B cell (primary cell): Measurements from ENCODE around the gene GTPBP4. TPM values are rescaled to one million over a fixed set of nuclear protein-coding genes. Genes with fewer than 3 reads are reported as not detected.

Source experiments
- ATAC-seq: fragments of 200-7000 bp; cut with Tn5 transposase; one replicate; pipeline ENCODE4 v1.10.0; 2021; ENCODE audit warnings: low read depth, mild to moderate bottlenecking, moderate number of reproducible peaks, moderate library complexity
- CTCF ChIA-PET: fragments of 350-600 bp; sonication (Branson Sonifier 250); formaldehyde crosslinking; loops from one replicate; lab custom pipeline; 2021; ENCODE audit warnings: antibody characterized with exemption, inconsistent platforms; lab: Charles Lee
- POLR2A ChIA-PET: fragments of 350-600 bp; sonication (Branson Sonifier 250); formaldehyde crosslinking; loops from one replicate; lab custom pipeline; 2021; ENCODE audit warnings: antibody characterized with exemption; lab: Charles Lee
- DNase-seq: peaks from one replicate; pipeline ENCODE4 v3.0.0; 2013
- H2AFZ ChIP-seq: 2 replicates; pipeline ENCODE4 v1.6.1; 2012; ENCODE audit warnings: mild to moderate bottlenecking, low read depth, low read length; ENCODE audit not compliant: insufficient read depth, poor library complexity, severe bottlenecking
- H3K27ac ChIP-seq, 2 donors: 1 replicate in 1 of 2; 2 replicates in 1 of 2; pipeline ENCODE4 v1.5.1; 2012 to 2013; ENCODE audit warnings: low read length in 2 of 2, mild to moderate bottlenecking in 2 of 2, moderate library complexity in 1 of 2
- H3K27me3 ChIP-seq, 4 experiments: fragments of 200-600 bp in 1 of 4; sonication (generic) in 1 of 4; replicated peaks in 1 of 4; 1 replicate in 2 of 4; 2 replicates in 2 of 4; pipeline versions ENCODE4 v1.6.1 to v1.7.0; 2013 to 2016; ENCODE audit warnings: low read length in 3 of 4, mild to moderate bottlenecking in 2 of 4, mixed read lengths in 1 of 4, moderate library complexity in 1 of 4; ENCODE audit not compliant: insufficient read depth in 4 of 4, control insufficient read depth in 3 of 4; ENCODE audit errors: control extremely low read depth in 1 of 4
- H3K36me3 ChIP-seq, 2 experiments: replicated peaks in 1 of 2; 1 replicate in 1 of 2; 2 replicates in 1 of 2; pipeline versions ENCODE4 v1.6.1 to v1.7.1; 2013; ENCODE audit warnings: low read length in 1 of 2; ENCODE audit not compliant: insufficient read depth in 2 of 2, control insufficient read depth in 1 of 2; ENCODE audit errors: control extremely low read depth in 1 of 2, extremely low read depth in 1 of 2
- H3K4me1 ChIP-seq, 2 donors: fragments of 200-600 bp in 1 of 2; sonication (generic) in 1 of 2; 1 replicate in 1 of 2; 2 replicates in 1 of 2; pipeline versions ENCODE4 v1.5.1 to v1.6.1; 2013 to 2017; ENCODE audit warnings: low read length in 2 of 2; ENCODE audit not compliant: control insufficient read depth in 2 of 2, insufficient read depth in 2 of 2
- H3K4me2 ChIP-seq: replicated peaks from 2 replicates; pipeline ENCODE3; 2012; ENCODE audit warnings: mild to moderate bottlenecking, low read depth, low read length; ENCODE audit not compliant: poor library complexity, severe bottlenecking
- H3K4me3 ChIP-seq, 5 experiments: fragments of 200-600 bp in 1 of 5; sonication (generic) in 1 of 5; 1 replicate in 3 of 5; 2 replicates in 2 of 5; pipeline versions ENCODE4 v1.5.1 to v1.7.0; 2011 to 2016; ENCODE audit warnings: low read length in 4 of 5, mild to moderate bottlenecking in 4 of 5, low read depth in 2 of 5, control low read depth in 1 of 5, moderate library complexity in 1 of 5; ENCODE audit not compliant: insufficient read depth in 1 of 5; ENCODE audit errors: control extremely low read depth in 1 of 5, extremely low read depth in 1 of 5
- H3K79me2 ChIP-seq: fragments of 200-600 bp; sonication (generic); one replicate; pipeline ENCODE4 v1.6.0; 2016; ENCODE audit warnings: low read length; ENCODE audit not compliant: control insufficient read depth, insufficient read depth
- H3K9ac ChIP-seq: fragments of 200-600 bp; sonication (generic); 2 replicates; pipeline ENCODE4 v1.6.1; 2017; ENCODE audit warnings: mild to moderate bottlenecking, low read length, moderate library complexity
- H3K9me3 ChIP-seq, 3 donors: one replicate each; pipeline versions ENCODE4 v1.6.1 to v1.7.1; 2013; ENCODE audit warnings: low read length in 2 of 3; ENCODE audit not compliant: control insufficient read depth in 2 of 3, insufficient read depth in 1 of 3; ENCODE audit errors: control extremely low read depth in 1 of 3
- H4K20me1 ChIP-seq: 2 replicates; pipeline ENCODE4 v1.6.0; 2012; ENCODE audit warnings: mild to moderate bottlenecking, low read length; ENCODE audit not compliant: insufficient read depth, control insufficient read depth, poor library complexity, severe bottlenecking
- H3K27ac Mint-ChIP-seq: one replicate; pipeline ENCODE4 v1.8.0; 2021; ENCODE audit warnings: mixed read lengths
- H3K27me3 Mint-ChIP-seq: one replicate; pipeline ENCODE4 v1.8.0; 2021; ENCODE audit warnings: mixed read lengths
- H3K4me1 Mint-ChIP-seq: one replicate; pipeline ENCODE4 v1.8.0; 2021; ENCODE audit warnings: mixed read lengths
- H3K4me3 Mint-ChIP-seq: one replicate; pipeline ENCODE4 v1.8.0; 2021; ENCODE audit warnings: mixed read lengths
- H3K9me3 Mint-ChIP-seq: one replicate; pipeline ENCODE4 v1.8.0; 2022; ENCODE audit warnings: mixed read lengths; ENCODE audit not compliant: insufficient read depth
- CTCF ChIP-seq: fragments of 200-600 bp; IDR thresholded peaks from one replicate; pipeline ENCODE4 v1.8.0; 2022; ENCODE audit warnings: antibody characterized with exemption, mild to moderate bottlenecking
- EZH2 ChIP-seq: IDR thresholded peaks from 2 replicates; pipeline ENCODE4 v1.6.1; 2012; ENCODE audit warnings: borderline replicate concordance, low read depth, mild to moderate bottlenecking, moderate library complexity, low read length; ENCODE audit not compliant: insufficient read depth, poor library complexity, severe bottlenecking
- WGBS: methylation state at CpG from one replicate; pipeline ENCODE4 v1.1.5; 2013; ENCODE audit warnings: missing lambda C conversion rate; ENCODE audit not compliant: insufficient coverage; 5-methylcytosine and 5-hydroxymethylcytosine counted together
- intact Hi-C: fragments of 100-400 bp; cut with micrococcal nuclease; formaldehyde crosslinking; loops from one replicate; pipeline ENCODE4 v1.10.0; 2022
- polyA plus RNA-seq: library from polyadenylated mRNA; depleted of rRNA; stranded (reverse); fragments of >200 nt; gene quantifications from 2 replicates; pipeline ENCODE4 v1.2.3, GENCODE V29; 2012
- total RNA-seq, 2 donors: library from RNA; stranded (reverse); fragments of 120-200 nt in 1 of 2; gene quantifications; 1 replicate in 1 of 2; 2 replicates in 1 of 2; pipeline versions ENCODE4 v1.2.3 to v1.2.4, GENCODE V29; 2013 to 2022

GTPBP4 gene
- total and polyA plus RNA-seq, 2 donors (not counting 1 experiment from before 2014, with no cell fraction given) = 11.8 to 45.4 TPM

DNA sequence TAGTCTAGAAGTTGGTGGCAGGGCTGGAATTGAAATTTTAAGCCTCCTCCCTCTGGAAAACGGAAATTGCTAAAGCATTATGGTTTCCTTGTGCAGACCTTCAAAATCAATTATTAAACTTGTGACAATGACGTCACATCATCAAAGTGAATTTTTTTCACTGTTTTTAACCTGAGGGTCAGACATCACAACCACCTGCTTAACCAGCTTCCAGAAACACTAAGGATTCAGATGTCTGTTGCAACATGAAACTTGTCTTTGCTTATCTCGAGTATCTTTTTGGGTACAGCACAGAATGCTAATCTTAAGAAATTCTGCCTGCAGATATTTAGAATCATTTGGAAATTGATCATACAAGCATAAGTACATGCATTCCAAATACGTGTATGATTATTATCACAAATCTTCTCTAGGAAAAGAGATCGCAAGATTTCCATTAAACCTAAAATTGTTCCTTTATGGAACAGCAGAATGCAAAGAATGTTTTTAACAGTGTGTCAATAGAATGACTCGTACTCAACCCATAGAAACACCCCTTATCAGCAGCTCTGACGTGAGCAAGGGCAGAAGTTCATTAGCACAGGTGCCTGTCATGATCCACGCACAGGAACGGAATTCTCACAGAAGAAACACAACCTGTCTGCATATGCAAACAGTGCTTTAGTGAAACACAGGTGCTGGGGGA is 4.1 kb upstream of the GTPBP4 start:
- Histone ChIP-seq H2AFZ (no peak overlapping the region), H3K27ac (no peak overlapping the region), H3K4me3 (no peak overlapping the region), H3K9ac (no peak overlapping the region), H3K36me3 (no peaks in the 10 kb centered on the region), H3K9me3 (peaks cover 2 to 20% (median 18%) of the 10 kb centered on the region in 3 donors), H3K4me2 (no peak overlapping the region), H3K79me2 (peaks cover 17% of the 10 kb centered on the region), H3K4me1 (peaks cover 14 to 19% of the 10 kb centered on the region in 2 donors), H4K20me1 (peaks cover 8% of the 10 kb centered on the region), H3K27me3 (no peaks in the 10 kb centered on the region)
- Mint-ChIP-seq H3K27ac (no peak overlapping the region), H3K4me1 (peaks cover 17% of the 10 kb centered on the region), H3K27me3 (no peaks in the 10 kb centered on the region), H3K4me3 (no peak overlapping the region), H3K9me3 (peaks cover 6% of the 10 kb centered on the region)
- ChIA-PET POLR2A (no interaction called here), CTCF (no interaction called here)
- TF ChIP-seq CTCF (no peak), EZH2 (no peak)
- DNase-seq (no peak), ATAC-seq (no peak)
- intact Hi-C loops = no loop called here
- WGBS = 96% methylated on average over 4 of the region's 9 CpGs

- no peak overlapping the region for H3K4me2 ChIP-seq
- H3K4me1 Mint-ChIP-seq = peaks cover 29% of the 10 kb centered on the region
- H3K27ac ChIP-seq = no peak overlapping the region
- no peak overlapping the region for H3K4me3 Mint-ChIP-seq
- H3K27me3 Mint-ChIP-seq = no peaks in the 10 kb centered on the region
- ATAC-seq (no peak), DNase-seq (no peak)
- no peak overlapping the region for H2AFZ ChIP-seq
- peaks cover 16% of the 10 kb centered on the region for H4K20me1 ChIP-seq
- TF ChIP-seq CTCF (no peak), EZH2 (no peak)
- POLR2A ChIA-PET = no interaction called here
- peaks cover 23 to 29% of the 10 kb centered on the region in 2 donors for H3K4me1 ChIP-seq
- WGBS = 100% methylated on average over 2 of the region's 2 CpGs
- H3K4me3 ChIP-seq = no peak overlapping the region
- no peak overlapping the region for H3K27ac Mint-ChIP-seq
- no peaks in the 10 kb centered on the region for H3K27me3 ChIP-seq
- peaks cover 5% of the 10 kb centered on the region for H3K9me3 Mint-ChIP-seq
- H3K36me3 ChIP-seq = no peaks in the 10 kb centered on the region
- intact Hi-C loops = loop anchor here (5.0 kb wide), 1 partner anchor 848 kb away; the partner anchor contains the start of gene ZMYND11
- peaks cover 30% of the 10 kb centered on the region for H3K79me2 ChIP-seq
- H3K9me3 ChIP-seq = peaks cover 0 to 10% (median 8%) of the 10 kb centered on the region in 3 donors
- H3K9ac ChIP-seq = no peak overlapping the region
- CTCF ChIA-PET = interaction anchor here (0.6 kb wide), 1 partner anchor 58 kb away, joined by 3 read pairs; no protein-coding TSS in a partner anchor
These were observed 2.9 kb upstream of the GTPBP4 start for GRCh38 chr10:985361-985760.
